Effector memory CD4-positive, alpha-beta T cell (primary cell): ENCODE measurements around the gene PGBD1.
"Not testable (repeated sequence)": the region's sequence is repeated elsewhere in the genome, so short reads cannot be mapped to it uniquely, and the experiment has no call there.

Experiments used
- DNase-seq, 3 donors: peaks; one replicate each; pipeline ENCODE4 v3.0.0-alpha.2; 2020
- H3K27ac ChIP-seq: 2 replicates; pipeline ENCODE4 v1.7.0; 2013; ENCODE audit warnings: mild to moderate bottlenecking, low read length, moderate library complexity; ENCODE audit not compliant: insufficient read depth, poor library complexity, severe bottlenecking
- H3K27me3 ChIP-seq: replicated peaks from 2 replicates; pipeline ENCODE4 v1.7.0; 2013; ENCODE audit warnings: mild to moderate bottlenecking, low read length; ENCODE audit not compliant: insufficient read depth, control insufficient read depth, poor library complexity, severe bottlenecking
- H3K36me3 ChIP-seq: 2 replicates; pipeline ENCODE4 v1.7.0; 2013; ENCODE audit warnings: mild to moderate bottlenecking, low read length, moderate library complexity; ENCODE audit not compliant: control insufficient read depth, insufficient read depth
- H3K4me1 ChIP-seq: 2 replicates; pipeline ENCODE4 v1.7.0; 2013; ENCODE audit warnings: low read length, mild to moderate bottlenecking; ENCODE audit not compliant: control insufficient read depth, insufficient read depth, poor library complexity, severe bottlenecking
- H3K4me3 ChIP-seq: 2 replicates; pipeline ENCODE4 v1.7.0; 2013; ENCODE audit warnings: low read length, low read depth, mild to moderate bottlenecking; ENCODE audit not compliant: insufficient read depth, poor library complexity, severe bottlenecking
- H3K9me3 ChIP-seq: 2 replicates; pipeline ENCODE4 v1.7.0; 2013; ENCODE audit warnings: mild to moderate bottlenecking, low read length, moderate library complexity; ENCODE audit not compliant: control insufficient read depth

The PGBD1 gene

GRCh38 chr6:28306363-28306762 lies 25.0 kb downstream of the PGBD1 start:
- H3K27ac ChIP-seq, H3K36me3 ChIP-seq, H3K4me1 ChIP-seq, H3K9me3 ChIP-seq, H3K27me3 ChIP-seq, H3K4me3 ChIP-seq, DNase-seq: not testable (repeated sequence)

- H3K4me3 ChIP-seq = no peak overlapping the region
- H3K9me3 ChIP-seq = no peaks in the 10 kb centered on the region
- no peaks in the 10 kb centered on the region for H3K27me3 ChIP-seq
- DNase-seq = no peak
- H3K27ac ChIP-seq = no peak overlapping the region
- H3K4me1 ChIP-seq = no peaks in the 10 kb centered on the region
- H3K36me3 ChIP-seq = no peaks in the 10 kb centered on the region
These were observed 29.9 kb downstream of the PGBD1 start for GRCh38 chr6:28311139-28311823.

GRCh38 chr6:28312939-28313338 lies 31.6 kb downstream of the PGBD1 start:
- no peak for DNase-seq
- Histone ChIP-seq H3K27ac (no peak overlapping the region), H3K36me3 (no peaks in the 10 kb centered on the region), H3K4me3 (no peak overlapping the region), H3K9me3 (no peaks in the 10 kb centered on the region), H3K4me1 (no peaks in the 10 kb centered on the region), H3K27me3 (no peaks in the 10 kb centered on the region)

GRCh38 chr6:28315628-28316027 lies 34.3 kb downstream of the PGBD1 start:
- no peaks in the 10 kb centered on the region for H3K9me3 ChIP-seq
- DNase-seq = no peak
- H3K4me1 ChIP-seq = no peaks in the 10 kb centered on the region
- no peaks in the 10 kb centered on the region for H3K27me3 ChIP-seq
- no peaks in the 10 kb centered on the region for H3K36me3 ChIP-seq
- no peak overlapping the region for H3K4me3 ChIP-seq
- no peak overlapping the region for H3K27ac ChIP-seq

DNA sequence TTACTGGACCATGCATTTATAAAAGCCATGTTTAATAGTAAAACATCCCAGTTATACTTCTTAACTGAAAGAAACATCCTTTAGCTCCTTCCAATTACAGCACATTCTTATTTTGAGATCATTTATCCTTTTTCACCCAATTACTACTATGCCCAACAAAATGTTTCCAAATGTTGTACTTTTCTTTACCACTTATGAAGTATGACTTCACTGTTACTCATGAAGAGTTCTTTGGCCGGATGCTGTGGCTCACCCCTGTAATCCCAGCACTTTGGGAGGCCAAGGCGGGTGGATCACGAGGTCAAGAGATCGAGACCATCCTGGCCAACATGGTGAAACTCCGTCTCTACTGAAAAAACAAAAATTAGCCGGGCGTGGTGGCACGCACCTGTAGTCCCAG lies 36.5 kb downstream of the PGBD1 start:
- H3K36me3 ChIP-seq = not testable (repeated sequence)

DNA sequence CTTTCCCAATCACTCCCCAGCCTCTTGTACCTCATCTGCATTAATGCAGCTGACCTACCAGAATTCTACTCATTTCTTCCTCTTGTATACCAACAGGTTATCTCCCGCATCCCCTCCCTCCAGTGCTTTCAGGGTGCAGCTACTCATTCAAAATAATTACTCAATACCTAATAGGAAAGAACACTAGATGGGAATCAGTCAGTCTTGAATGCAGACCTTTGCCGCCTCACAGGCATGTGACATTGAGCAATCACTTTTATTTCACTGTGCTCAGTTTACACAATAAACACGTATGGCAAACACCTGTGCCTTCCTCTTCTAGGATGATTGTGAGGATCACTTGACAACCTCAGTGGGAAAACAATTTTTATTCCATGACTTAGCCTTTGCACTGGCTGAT lies 41.3 kb downstream of the PGBD1 start:
- H3K27me3 ChIP-seq = no peaks in the 10 kb centered on the region
- DNase-seq = no peak
- H3K4me1 ChIP-seq = no peaks in the 10 kb centered on the region
- H3K27ac ChIP-seq = no peak overlapping the region
- no peak overlapping the region for H3K4me3 ChIP-seq
- H3K36me3 ChIP-seq = no peaks in the 10 kb centered on the region
- H3K9me3 ChIP-seq = peaks cover 4% of the 10 kb centered on the region

More for the DNA sequence above, 36.5 kb downstream of the PGBD1 start:
- DNase-seq, H3K4me1 ChIP-seq, H3K27me3 ChIP-seq, H3K27ac ChIP-seq, H3K9me3 ChIP-seq, H3K4me3 ChIP-seq: not testable (repeated sequence)

GRCh38 chr6:28323813-28324424 lies 42.5 kb downstream of the PGBD1 start:
- Histone ChIP-seq H3K4me1 (no peaks in the 10 kb centered on the region), H3K4me3 (no peak overlapping the region), H3K36me3 (no peaks in the 10 kb centered on the region), H3K27me3 (no peaks in the 10 kb centered on the region), H3K27ac (no peak overlapping the region), H3K9me3 (peaks cover 4% of the 10 kb centered on the region)
- no peak for DNase-seq

- Histone ChIP-seq H3K27ac (no peak overlapping the region), H3K4me1 (no peaks in the 10 kb centered on the region), H3K9me3 (peaks cover 4% of the 10 kb centered on the region), H3K27me3 (no peaks in the 10 kb centered on the region), H3K36me3 (no peaks in the 10 kb centered on the region), H3K4me3 (no peak overlapping the region)
- no peak for DNase-seq
These were observed 45.1 kb downstream of the PGBD1 start for GRCh38 chr6:28326371-28326948.

GRCh38 chr6:28330041-28330440 lies 48.7 kb downstream of the PGBD1 start:
- no peak overlapping the region for H3K4me3 ChIP-seq
- DNase-seq = no peak

DNA sequence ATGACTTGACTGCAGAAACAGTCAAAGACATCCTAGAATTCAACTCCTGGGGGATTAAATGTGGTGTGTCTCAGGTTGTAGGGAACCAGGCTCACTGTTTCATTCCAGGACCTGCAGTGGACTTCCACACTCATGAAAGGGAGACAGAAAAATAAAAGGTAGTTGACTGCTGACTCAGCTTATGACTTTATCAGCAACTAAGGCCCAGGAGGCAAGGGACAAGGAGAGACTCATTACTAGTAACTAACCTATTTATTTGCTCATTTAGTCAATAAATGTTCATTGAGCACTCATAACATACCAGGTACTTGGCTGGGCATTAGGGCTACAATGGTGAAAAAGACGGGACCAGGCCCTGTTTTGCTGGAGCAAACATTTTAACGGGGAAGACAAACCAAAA lies 51.7 kb downstream of the PGBD1 start:
- H3K4me3 ChIP-seq = no peak overlapping the region
- no peaks in the 10 kb centered on the region for H3K27me3 ChIP-seq
- H3K36me3 ChIP-seq = no peaks in the 10 kb centered on the region
- no peak overlapping the region for H3K27ac ChIP-seq
- no peak for DNase-seq
- H3K4me1 ChIP-seq = peaks cover 9% of the 10 kb centered on the region
- no peaks in the 10 kb centered on the region for H3K9me3 ChIP-seq

More at GRCh38 chr6:28330041-28330440, 48.7 kb downstream of the PGBD1 start:
- Histone ChIP-seq H3K36me3 (no peaks in the 10 kb centered on the region), H3K4me1 (no peaks in the 10 kb centered on the region), H3K27ac (no peak overlapping the region), H3K27me3 (no peaks in the 10 kb centered on the region), H3K9me3 (peaks cover 4% of the 10 kb centered on the region)
